K562 (cell line): ENCODE measurements around the gene KCNMB3. TPM values are rescaled to one million over a fixed set of nuclear protein-coding genes. Genes with fewer than 3 reads are reported as not detected.
A peak's percentile ranks its signal among the peaks of the same experiment; 100 is the strongest.

Experiments
- ATAC-seq: fragments of 200-7000 bp; cut with Tn5 transposase; 3 replicates; pipeline ENCODE4 v1.9.1; 2020; ENCODE audit warnings: moderate library complexity
- BruUV-seq: library from RNA; stranded (reverse); fragments of 400-500 nt; replicated peaks from 2 replicates; lab custom pipeline; 2021; lab: Mats Ljungman, UMichigan
- CTCF ChIA-PET: fragments of 300-600 bp; formaldehyde crosslinking; extraction: SDS; loops from one replicate; lab custom pipeline; 2021; ENCODE audit warnings: low intra/inter-chr PET ratio; lab: Yijun Ruan, JAX
- POLR2A ChIA-PET: fragments of 300-600, 350-650 bp; sonication (Branson Sonifier 250); formaldehyde crosslinking; extraction: SDS; loops from one replicate; lab custom pipeline; 2021; ENCODE audit warnings: antibody characterized with exemption, inconsistent platforms; lab: Yijun Ruan, JAX
- DNase-seq, 4 experiments: peaks; one replicate each; pipeline versions ENCODE4 v3.0.0 to v3.0.0-alpha.2; 2011 to 2018; ENCODE audit warnings: low spot score in 3 of 4, mixed read lengths in 3 of 4; ENCODE audit errors: extremely low read depth in 1 of 4
- FAIRE-seq: peaks from 2 replicates; lab custom pipeline; 2011; peaks lifted over from hg19 to GRCh38; lab: Jason Lieb, UNC
- H2AFZ ChIP-seq: 2 replicates; pipeline ENCODE4 v1.6.0; 2011; ENCODE audit warnings: low read depth, low read length, control low read depth, inconsistent platforms
- H3K27ac ChIP-seq: fragments of 200-600 bp; 3 replicates; pipeline ENCODE4 v1.8.0; 2011; ENCODE audit warnings: low read depth, mild to moderate bottlenecking, control low read depth, inconsistent platforms, low read length, moderate library complexity, mixed read lengths; ENCODE audit errors: extremely low read depth
- H3K27me3 ChIP-seq, 2 experiments: fragments of 300-600 bp in 1 of 2; 2 replicates in 1 of 2; 3 replicates in 1 of 2; pipeline versions ENCODE4 v1.6.0 to v1.8.0; 2011; ENCODE audit warnings: inconsistent platforms in 2 of 2, low read length in 2 of 2, mild to moderate bottlenecking in 1 of 2, mixed read lengths in 1 of 2, moderate library complexity in 1 of 2; ENCODE audit not compliant: control insufficient read depth in 2 of 2, insufficient read depth in 2 of 2
- H3K36me3 ChIP-seq: fragments of 300-600 bp; 3 replicates; pipeline ENCODE4 v1.8.0; 2011; ENCODE audit warnings: mild to moderate bottlenecking, low read length, inconsistent platforms; ENCODE audit not compliant: control insufficient read depth, insufficient read depth
- H3K4me1 ChIP-seq, 2 experiments: fragments of 200-600 bp in 1 of 2; replicated peaks in 1 of 2; 2 replicates in 1 of 2; 3 replicates in 1 of 2; pipeline versions ENCODE4 v1.5.1 to v1.8.0; 2011; ENCODE audit warnings: inconsistent platforms in 2 of 2, low read length in 2 of 2, mild to moderate bottlenecking in 1 of 2, mixed read lengths in 1 of 2, moderate library complexity in 1 of 2; ENCODE audit not compliant: control insufficient read depth in 2 of 2, insufficient read depth in 2 of 2
- H3K4me2 ChIP-seq: 2 replicates; pipeline ENCODE4 v1.6.1; 2011; ENCODE audit warnings: low read length, control low read depth, inconsistent platforms, mixed read lengths; ENCODE audit not compliant: insufficient read depth
- H3K4me3 ChIP-seq: fragments of 200-600 bp; sonication (generic), shearing (Covaris generic); 2 replicates; pipeline ENCODE4 v1.5.1; 2016; ENCODE audit warnings: control low read depth, inconsistent platforms
- H3K79me2 ChIP-seq: fragments of 200-600 bp; 3 replicates; pipeline ENCODE4 v1.8.0; 2011; ENCODE audit warnings: low read length, inconsistent platforms; ENCODE audit not compliant: control insufficient read depth, insufficient read depth
- H3K9ac ChIP-seq, 2 experiments: 2 replicates each; pipeline versions ENCODE4 v1.6.0 to v1.6.1; 2011; ENCODE audit warnings: low read depth in 2 of 2, low read length in 2 of 2, control low read depth in 1 of 2, inconsistent platforms in 1 of 2, mild to moderate bottlenecking in 1 of 2, mixed read lengths in 1 of 2; ENCODE audit not compliant: insufficient read depth in 1 of 2
- H3K9me1 ChIP-seq: one replicate; pipeline ENCODE4 v1.6.0; 2011; ENCODE audit warnings: inconsistent platforms, mild to moderate bottlenecking, low read length, moderate library complexity; ENCODE audit not compliant: control insufficient read depth, insufficient read depth
- H3K9me3 ChIP-seq: replicated peaks from 2 replicates; pipeline ENCODE4 v1.5.1; 2011; ENCODE audit warnings: low read depth, low read length, inconsistent platforms; ENCODE audit not compliant: control insufficient read depth, insufficient read depth
- H4K20me1 ChIP-seq: replicated peaks from 2 replicates; pipeline ENCODE4 v1.6.1; 2011; ENCODE audit warnings: low read length, inconsistent platforms, mixed read lengths; ENCODE audit not compliant: control insufficient read depth, insufficient read depth
- BCOR ChIP-seq: fragments of 450-650 bp; IDR thresholded peaks from 2 replicates; pipeline ENCODE4 v1.6.1; 2016
- HMG20B ChIP-seq: fragments of 250-450 bp; sonication (Bioruptor Pico); IDR thresholded peaks from 2 replicates; pipeline ENCODE4 v1.5.0; 2021; ENCODE audit warnings: mild to moderate bottlenecking
- KDM1A ChIP-seq, 2 experiments: fragments of 450-650 bp; IDR thresholded peaks; 2 replicates each; pipeline ENCODE4 v1.6.1; 2016; ENCODE audit warnings: mild to moderate bottlenecking in 2 of 2
- RBM25 ChIP-seq: fragments of 200-400 bp; formaldehyde crosslinking; IDR thresholded peaks from 2 replicates; pipeline ENCODE4 v1.6.1; 2018; ENCODE audit warnings: low read length, low read depth, moderate library complexity; ENCODE audit not compliant: severe bottlenecking
- THRAP3 ChIP-seq: fragments of 450-650 bp; IDR thresholded peaks from 2 replicates; pipeline ENCODE4 v1.6.1; 2016; ENCODE audit warnings: mild to moderate bottlenecking, inconsistent platforms, borderline replicate concordance
- ZNF121 ChIP-seq: sonication (generic); formaldehyde crosslinking; conservative IDR thresholded peaks from 2 replicates; pipeline ENCODE4 v1.8.0; 2022; ENCODE audit warnings: missing genetic modification reagents
- ZNF507 ChIP-seq: conservative IDR thresholded peaks from 2 replicates; pipeline ENCODE4 v1.6.1; 2017; ENCODE audit warnings: missing genetic modification characterization, missing compliant biosample characterization
- WGBS: fragments of 100-300 bp; shearing (Covaris generic); methylation state at CpG from one replicate; pipeline ENCODE4 v1.1.6; 2016; ENCODE audit warnings: low coverage, mixed read lengths; ENCODE audit not compliant: insufficient coverage; ENCODE audit errors: missing lambda C conversion rate; 5-methylcytosine and 5-hydroxymethylcytosine counted together
- in situ Hi-C: fragments of 300-500 bp; cut with MboI; formaldehyde crosslinking; loops from 4 replicates; pipeline ENCODE4 v1.15.0; 2018; ENCODE audit warnings: inconsistent platforms, mixed read lengths
- intact Hi-C: fragments of 100-400 bp; cut with micrococcal nuclease; formaldehyde crosslinking; loops from 2 replicates; pipeline ENCODE4 v1.14.2; 2022
- polyA plus RNA-seq, 8 experiments: library from polyadenylated mRNA; depleted of rRNA in 4 of 8; stranded (reverse) in 5 of 8; unstranded in 3 of 8; fragments of >200 nt; fragmentation: Nextera tagmentation in 2 of 8; fragmentation: Illumina TruSeq in 1 of 8; extraction: Ambion mirVana in 2 of 8; extraction: Trizol in 1 of 8; gene quantifications; 2 replicates each; pipeline versions ENCODE4 v1.2.1 to v1.2.3, GENCODE V29; 2011 to 2014; ENCODE audit warnings: inconsistent platforms in 1 of 8, missing spikeins in 1 of 8
- total RNA-seq, 7 experiments: library from RNA; depleted of rRNA in 6 of 7; stranded (reverse); fragments of >200 nt in 6 of 7; fragmentation: Illumina TruSeq in 2 of 7; extraction: Trizol in 2 of 7; gene quantifications; 2 replicates each; pipeline versions ENCODE4 v1.2.1 to v1.2.3, GENCODE V29; 2011 to 2021; ENCODE audit warnings: low replicate concordance in 1 of 7

Gene KCNMB3
- total and polyA plus RNA-seq, 9 of the 15 experiments (the other 6 are each of a cell fraction or from before 2014, with no cell fraction given): 7.0 to 21.1 (median 14.3) TPM

GRCh38 chr3:179256813-179257212 is 5.9 kb upstream of the KCNMB3 start:
- peak overlapping the region; percentile 45 to 56; a peak in 3 of 4 replicates for H3K9ac ChIP-seq
- peak overlapping the region; percentile 74 for H3K4me2 ChIP-seq
- H3K9me3 ChIP-seq: no peaks in the 10 kb centered on the region
- H3K79me2 ChIP-seq: peaks cover 81% of the 10 kb centered on the region
- H2AFZ ChIP-seq: no peak overlapping the region
- FAIRE-seq: no peak
- H3K36me3 ChIP-seq: peaks cover 18% of the 10 kb centered on the region
- H4K20me1 ChIP-seq: peaks cover 12% of the 10 kb centered on the region; the same call in 1 of the 2 replicates
- intact Hi-C loops: loop anchor here (10.0 kb wide), 1 partner anchor 242 kb away; no protein-coding TSS in a partner anchor
- peak overlapping the region; percentile 13; the same call in 2 of the 3 replicates for H3K27ac ChIP-seq
- H3K4me3 ChIP-seq: peak overlapping the region; percentile 33
- no peaks in the 10 kb centered on the region for H3K27me3 ChIP-seq
- TF ChIP-seq BCOR: peak; percentile 67
- TF ChIP-seq THRAP3: no peak
- TF ChIP-seq ZNF121 (CRISPR knock-in tag): peak; percentile 95
- TF ChIP-seq ZNF507: peak; percentile 62
- peak; percentile 49 for TF ChIP-seq RBM25
- peak in 1 of 2 experiments; percentile 48; a peak in 1 of 4 replicates for TF ChIP-seq KDM1A (IDR thresholded peaks at IDR 0.05)
- TF ChIP-seq HMG20B: no peak
- H3K9me1 ChIP-seq: no peaks in the 10 kb centered on the region
- no peak for DNase-seq
- no TSS peak for BruUV-seq
- H3K4me1 ChIP-seq: peaks cover 12 to 15% of the 10 kb centered on the region in 2 experiments; a peak in 4 of 5 replicates
- no peak for ATAC-seq
- WGBS: 25% methylated on average over 2 of the region's 2 CpGs
- in situ Hi-C loops: no loop called here
- ChIA-PET CTCF (no interaction called here), POLR2A (interaction anchor here (0.7 kb wide), 2 partner anchors 8 to 13 kb away, joined by 3 read pairs; no protein-coding TSS in a partner anchor)
